Heart left ventricle (tissue), 16 donors: ENCODE results near the gene DDX25. TPM values are rescaled to one million over a fixed set of nuclear protein-coding genes. Genes with fewer than 3 reads are reported as not detected.

Source experiments
- ATAC-seq, 4 donors: fragments of 200-7000 bp; cut with Tn5 transposase; one replicate each; pipeline ENCODE4 v1.9.1; 2020 to 2022; ENCODE audit warnings: moderate library complexity in 4 of 4, mild to moderate bottlenecking in 3 of 4, moderate number of reproducible peaks in 1 of 4
- DNase-seq, 5 donors: peaks; one replicate each; pipeline ENCODE4 v3.0.0-alpha.2; 2020
- H3K27ac ChIP-seq, 12 donors: fragments of 200-600 bp; sonication (generic) in 4 of 12; one replicate each; pipeline versions ENCODE4 v1.5.0 to v1.8.0; 2016 to 2022; ENCODE audit warnings: mild to moderate bottlenecking in 2 of 12
- H3K27me3 ChIP-seq, 9 donors: fragments of 200-600 bp; sonication (generic) in 2 of 9; one replicate each; pipeline versions ENCODE4 v1.5.1 to v1.8.0; 2016 to 2022; ENCODE audit warnings: mild to moderate bottlenecking in 3 of 9
- H3K36me3 ChIP-seq, 9 donors: fragments of 200-600 bp; sonication (generic) in 2 of 9; one replicate each; pipeline versions ENCODE4 v1.5.0 to v1.8.0; 2018 to 2022; ENCODE audit warnings: mild to moderate bottlenecking in 2 of 9
- H3K4me1 ChIP-seq, 12 donors: fragments of 200-600 bp; sonication (generic) in 4 of 12; one replicate each; pipeline versions ENCODE4 v1.5.0 to v1.8.0; 2016 to 2022; ENCODE audit warnings: mild to moderate bottlenecking in 3 of 12
- H3K4me3 ChIP-seq, 12 donors: fragments of 200-600 bp; sonication (generic) in 4 of 12; one replicate each; pipeline versions ENCODE4 v1.5.0 to v1.8.0; 2017 to 2022; ENCODE audit warnings: mild to moderate bottlenecking in 9 of 12, moderate library complexity in 4 of 12
- H3K9me3 ChIP-seq, 12 donors: fragments of 200-600 bp; sonication (generic) in 4 of 12; one replicate each; pipeline versions ENCODE4 v1.5.0 to v1.8.0; 2016 to 2022; ENCODE audit warnings: mild to moderate bottlenecking in 1 of 12
- POLR2A ChIP-seq, 2 donors: fragments of 450-650 bp; IDR thresholded peaks; one replicate each; pipeline ENCODE4 v1.6.1; 2017; ENCODE audit warnings: antibody characterized with exemption in 2 of 2, mild to moderate bottlenecking in 2 of 2, moderate library complexity in 2 of 2
- WGBS, 4 donors: extraction: QIAGEN DNeasy Blood & Tissue Kit in 2 of 4; methylation state at CpG; one replicate each; pipeline versions ENCODE4 v1.1.5 to v1.1.7; 2013 to 2018; 5-methylcytosine and 5-hydroxymethylcytosine counted together
- intact Hi-C, 10 donors: fragments of 100-400 bp; cut with DNase I; formaldehyde crosslinking; loops; one replicate each; pipeline versions ENCODE4 v1.11.1 to v1.14.2; 2022
- polyA plus RNA-seq, 2 donors: library from polyadenylated mRNA; stranded (reverse); fragments of 200-250 nt; gene quantifications; one replicate each; pipeline ENCODE4 v1.2.3, GENCODE V29; 2013
- total RNA-seq, 9 donors: library from RNA; depleted of rRNA in 2 of 9; stranded (reverse); fragments of >200 nt in 2 of 9; fragmentation: NEBNext Ultra II Directional in 3 of 9; extraction: Animal tissue kit (Norgen Biotek cat#: 25700) in 3 of 9; gene quantifications; one replicate each; pipeline versions ENCODE4 v1.1.0 to v1.2.4, GENCODE V29; 2016 to 2023
- TF ChIP-seq, protein P1 (sequence below), 12 donors: fragments of 200-600 bp; sonication (generic) in 4 of 12; IDR thresholded peaks; one replicate each; pipeline versions ENCODE4 v1.5.0 to v1.8.0; 2018 to 2022; ENCODE audit warnings: antibody characterized with exemption in 12 of 12, mild to moderate bottlenecking in 5 of 12
- donor health status: ischemic (EF 13 %, LVEDD 7.1; RV severe dilation, severe dysfunction).
- donor health status: healthy with polysubstance abuse.
- donor health status: DM: no; HTN: yes; CAD: no.
- donor health status: DM: no; HTN: no; CAD: no.
- donor health status: ischemic (EF 25% LVEDD 6.9; RV normal size, moderate dysfunction).
- donor health status: ischemic (EF 25% LVEDD 5.7; RV mildly dilated, moderate dysfunction).
- donor health status: healthy.
- donor health status: DM: yes; HTN: yes; CAD: no.
- donor health status: ischemic (EF 35%, LVEDD 5.7; RV mildly dilated, moderate dysfunction).
- donor health status: nonischemic (EF 11% LVEDD 7.7; RV severe dilation, severe dysfunction).
- donor health status: DM: yes; HTN: yes; CAD: no.
- donor health status: PGD.
- donor health status: ischemic (EF 29% LVEDD 5.4; RV normal size, mild dysfunction).
- donor health status: nonischemic (EF 23%, LVEDD 6.1; RV moderate dilation, normal function).

The DDX25 gene
- total and polyA plus RNA-seq, 11 donors, result not detected

DNA sequence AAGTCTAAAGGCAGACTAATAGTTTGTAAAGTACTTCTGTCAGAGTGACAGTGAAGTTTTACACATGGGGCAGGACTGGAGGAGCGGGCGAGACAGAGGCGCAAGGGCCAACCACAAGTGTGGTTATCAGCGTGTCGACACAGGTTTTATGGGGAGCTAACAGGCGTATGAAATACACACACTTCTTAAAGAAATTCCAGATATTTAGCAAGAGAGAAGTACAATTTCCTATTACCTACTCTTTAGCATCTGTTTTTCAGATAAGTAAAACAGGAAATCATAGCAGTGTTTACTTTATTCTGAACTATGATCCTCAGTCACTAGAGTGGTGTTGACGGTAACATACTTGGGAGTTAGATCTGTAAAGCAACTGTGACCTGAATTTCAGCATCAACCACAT, 64.0 kb downstream of the DDX25 start:
- no peaks in the 10 kb centered on the region for H3K4me1 ChIP-seq
- intact Hi-C loops, result no loop called here
- WGBS, 4 donors, result 54 to 74% (median 69%) methylated on average over 7 of the region's 7 CpGs
- TF ChIP-seq, protein P1, sequence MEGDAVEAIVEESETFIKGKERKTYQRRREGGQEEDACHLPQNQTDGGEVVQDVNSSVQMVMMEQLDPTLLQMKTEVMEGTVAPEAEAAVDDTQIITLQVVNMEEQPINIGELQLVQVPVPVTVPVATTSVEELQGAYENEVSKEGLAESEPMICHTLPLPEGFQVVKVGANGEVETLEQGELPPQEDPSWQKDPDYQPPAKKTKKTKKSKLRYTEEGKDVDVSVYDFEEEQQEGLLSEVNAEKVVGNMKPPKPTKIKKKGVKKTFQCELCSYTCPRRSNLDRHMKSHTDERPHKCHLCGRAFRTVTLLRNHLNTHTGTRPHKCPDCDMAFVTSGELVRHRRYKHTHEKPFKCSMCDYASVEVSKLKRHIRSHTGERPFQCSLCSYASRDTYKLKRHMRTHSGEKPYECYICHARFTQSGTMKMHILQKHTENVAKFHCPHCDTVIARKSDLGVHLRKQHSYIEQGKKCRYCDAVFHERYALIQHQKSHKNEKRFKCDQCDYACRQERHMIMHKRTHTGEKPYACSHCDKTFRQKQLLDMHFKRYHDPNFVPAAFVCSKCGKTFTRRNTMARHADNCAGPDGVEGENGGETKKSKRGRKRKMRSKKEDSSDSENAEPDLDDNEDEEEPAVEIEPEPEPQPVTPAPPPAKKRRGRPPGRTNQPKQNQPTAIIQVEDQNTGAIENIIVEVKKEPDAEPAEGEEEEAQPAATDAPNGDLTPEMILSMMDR (IDR thresholded peaks at IDR 0.05), result no peak
- TF ChIP-seq POLR2A (IDR thresholded peaks at IDR 0.05), result no peak
- peaks cover 0 to 7% (median 0%) of the 10 kb centered on the region in 12 donors for H3K9me3 ChIP-seq
- DNase-seq, result no peak
- no peaks in the 10 kb centered on the region for H3K27me3 ChIP-seq
- peaks cover 0 to 2% (median 0%) of the 10 kb centered on the region in 9 donors for H3K36me3 ChIP-seq
- ATAC-seq, result no peak
- no peak overlapping the region for H3K4me3 ChIP-seq
- H3K27ac ChIP-seq, result no peak overlapping the region

DNA sequence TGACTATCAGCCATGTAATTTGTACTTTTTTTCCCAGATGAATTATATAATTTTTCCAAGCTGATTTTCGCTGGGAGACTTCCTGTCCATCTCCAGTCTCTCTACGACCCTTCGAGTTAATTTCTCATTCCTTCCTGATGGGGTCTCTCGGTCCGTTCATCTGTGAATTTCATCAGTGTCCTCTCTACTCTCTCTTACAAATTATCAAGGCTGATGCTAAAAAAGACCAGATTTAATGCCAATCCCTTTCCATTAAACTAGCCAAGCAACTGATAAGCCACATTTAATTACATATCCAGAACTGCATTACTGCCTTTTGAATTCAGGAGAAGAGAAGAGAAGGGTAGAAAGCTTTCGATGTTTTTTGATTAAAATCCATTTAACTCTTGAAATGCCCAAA, 67.3 kb downstream of the DDX25 start:
- Histone ChIP-seq H3K4me3 (no peak overlapping the region), H3K9me3 (no peaks in the 10 kb centered on the region), H3K4me1 (no peaks in the 10 kb centered on the region), H3K27me3 (no peaks in the 10 kb centered on the region), H3K27ac (peak overlapping the region in 1 of 12 donors; percentile 13), H3K36me3 (no peaks in the 10 kb centered on the region)
- TF ChIP-seq, protein P1 (IDR thresholded peaks at IDR 0.05), result peak in 4 of 12 donors; percentile 16 to 32 (median 27)
- TF ChIP-seq POLR2A (IDR thresholded peaks at IDR 0.05), result no peak
- DNase-seq (no peak), ATAC-seq (no peak)
- 46 to 52% (median 48%) methylated on average over 6 of the region's 6 CpGs for WGBS, 4 donors
- intact Hi-C loops, result no loop called here

DNA sequence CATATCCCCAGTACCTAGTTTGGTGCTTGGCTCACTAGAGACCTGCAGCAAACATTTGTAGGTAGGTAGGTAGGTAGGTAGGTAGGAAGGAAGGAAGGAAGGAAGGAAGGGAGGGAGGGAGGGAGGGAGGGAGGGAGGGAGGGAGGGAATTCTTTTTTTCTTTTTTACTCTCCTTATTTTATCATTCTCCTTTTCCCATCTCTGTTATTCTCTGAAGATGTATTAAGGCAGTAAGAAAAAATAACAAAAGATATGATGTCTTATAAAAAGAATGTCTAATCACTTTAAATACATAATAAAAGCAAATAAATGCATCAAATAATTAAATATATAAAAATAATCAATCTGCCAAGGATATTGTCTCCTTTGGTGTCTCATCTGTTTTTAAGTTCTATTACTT, 70.0 kb downstream of the DDX25 start:
- H3K4me1 ChIP-seq, result peaks cover 0 to 3% (median 0%) of the 10 kb centered on the region in 12 donors
- intact Hi-C loops, result no loop called here
- H3K27ac ChIP-seq, result no peak overlapping the region
- TF ChIP-seq POLR2A (IDR thresholded peaks at IDR 0.05), result no peak
- TF ChIP-seq, protein P1 (IDR thresholded peaks at IDR 0.05), result no peak
- ATAC-seq, result no peak
- H3K36me3 ChIP-seq, result no peaks in the 10 kb centered on the region
- H3K27me3 ChIP-seq, result no peaks in the 10 kb centered on the region
- H3K9me3 ChIP-seq, result no peaks in the 10 kb centered on the region
- DNase-seq, result no peak
- H3K4me3 ChIP-seq, result no peak overlapping the region

DNA sequence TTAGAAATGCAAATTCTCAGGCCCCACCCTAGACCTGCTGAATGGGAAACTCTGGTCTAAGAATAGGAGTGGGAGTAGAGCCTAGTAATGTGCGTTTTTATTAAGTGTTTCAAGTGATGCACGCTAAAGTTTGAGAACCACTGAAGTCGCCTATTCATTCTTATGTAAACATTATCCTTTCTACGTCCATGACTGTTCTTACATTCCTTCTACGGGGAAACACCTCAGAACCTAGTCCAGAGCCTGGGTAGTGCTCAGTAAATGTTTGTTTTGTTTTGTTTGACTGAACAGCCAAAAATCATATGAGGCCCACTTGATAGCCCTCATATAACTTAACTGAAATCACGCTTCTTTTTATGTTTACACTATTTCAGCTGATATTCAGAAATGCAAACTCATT, 71.3 kb downstream of the DDX25 start:
- Histone ChIP-seq H3K27ac (no peak overlapping the region), H3K27me3 (no peaks in the 10 kb centered on the region), H3K36me3 (peaks cover 0 to 4% (median 0%) of the 10 kb centered on the region in 9 donors), H3K4me3 (no peak overlapping the region), H3K4me1 (peaks cover 0 to 3% (median 0%) of the 10 kb centered on the region in 12 donors), H3K9me3 (no peaks in the 10 kb centered on the region)
- ATAC-seq, result no peak
- intact Hi-C loops, result no loop called here
- DNase-seq, result no peak
- TF ChIP-seq, protein P1 (IDR thresholded peaks at IDR 0.05), result no peak
- no peak for TF ChIP-seq POLR2A (IDR thresholded peaks at IDR 0.05)
- WGBS, 4 donors, result 94 to 98% (median 96%) methylated on average over 6 of the region's 6 CpGs
